ENCODE measurements around the gene PTPRG.

The PTPRG gene

DNA sequence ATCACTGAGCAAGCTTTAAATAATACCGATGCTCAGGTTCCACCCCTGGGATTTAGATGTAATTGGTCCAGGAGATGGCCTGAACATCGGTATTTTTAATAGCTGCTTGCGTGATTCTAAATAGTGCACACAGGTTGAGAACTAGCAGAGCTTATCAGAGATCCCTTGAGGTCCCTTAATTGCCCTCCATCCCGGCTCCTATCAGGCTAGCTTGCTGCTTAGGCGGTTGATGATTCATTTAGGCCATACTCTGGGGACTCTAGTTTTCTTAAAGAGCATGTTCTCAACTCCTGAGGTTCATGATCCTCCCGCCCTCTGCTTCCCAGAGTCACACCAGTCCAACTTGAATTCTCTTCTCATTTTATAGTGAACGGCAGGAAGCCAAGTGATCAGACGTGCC lies 531.7 kb downstream of the PTPRG start:
- Histone ChIP-seq H3K36me3 (ENCODE audit: control insufficient read depth, low read length) (no peaks in the 10 kb centered on the region), H3K27ac (ENCODE audit: low read depth, low read length) (no peak overlapping the region), H3K4me3 (ENCODE audit: low read length) (no peak overlapping the region), H4K20me1 (ENCODE audit: control insufficient read depth, insufficient read depth, low read depth, low read length) (no peaks in the 10 kb centered on the region), H3K9me2 (replicated peaks; ENCODE audit: control insufficient read depth, low read length) (no peaks in the 10 kb centered on the region), H3K9me3 (ENCODE audit: control insufficient read depth, insufficient read depth, low read length) (no peaks in the 10 kb centered on the region), H3K4me1 (ENCODE audit: control insufficient read depth, low read length) (no peaks in the 10 kb centered on the region), H3F3A (ENCODE audit: control insufficient read depth, insufficient read depth) (no peaks in the 10 kb centered on the region), H3K79me2 (ENCODE audit: control insufficient read depth, low read length) (no peaks in the 10 kb centered on the region), H3K4me2 (ENCODE audit: low read length) (no peak overlapping the region), H3K27me3 (ENCODE audit: control insufficient read depth, low read length) (no peaks in the 10 kb centered on the region)
- TF ChIP-seq CTCF (IDR thresholded peaks at IDR 0.05; ENCODE audit: low read depth, low read length, poor library complexity, severe bottlenecking) (no peak), EZH2phosphoT487 (IDR thresholded peaks at IDR 0.05; ENCODE audit: borderline replicate concordance, low read length) (no peak)

- H3K9me2 ChIP-seq (replicated peaks; ENCODE audit: control insufficient read depth, low read length), result no peaks in the 10 kb centered on the region
- no peaks in the 10 kb centered on the region for H4K20me1 ChIP-seq (ENCODE audit: control insufficient read depth, insufficient read depth, low read depth, low read length)
- no peaks in the 10 kb centered on the region for H3K9me3 ChIP-seq (ENCODE audit: control insufficient read depth, insufficient read depth, low read length)
- no peaks in the 10 kb centered on the region for H3F3A ChIP-seq (ENCODE audit: control insufficient read depth, insufficient read depth)
- no peaks in the 10 kb centered on the region for H3K79me2 ChIP-seq (ENCODE audit: control insufficient read depth, low read length)
- no peak overlapping the region for H3K4me3 ChIP-seq (ENCODE audit: low read length)
- H3K27me3 ChIP-seq (ENCODE audit: control insufficient read depth, low read length), result no peaks in the 10 kb centered on the region
- no peaks in the 10 kb centered on the region for H3K4me1 ChIP-seq (ENCODE audit: control insufficient read depth, low read length)
- TF ChIP-seq CTCF (IDR thresholded peaks at IDR 0.05; ENCODE audit: low read depth, low read length, poor library complexity, severe bottlenecking), result no peak
- no peak for TF ChIP-seq EZH2phosphoT487 (IDR thresholded peaks at IDR 0.05; ENCODE audit: borderline replicate concordance, low read length)
- no peaks in the 10 kb centered on the region for H3K36me3 ChIP-seq (ENCODE audit: control insufficient read depth, low read length)
- H3K27ac ChIP-seq (ENCODE audit: low read depth, low read length), result no peak overlapping the region
- H3K4me2 ChIP-seq (ENCODE audit: low read length), result no peak overlapping the region
Observed at GRCh38 chr3:62094461-62094860, 533.1 kb downstream of the PTPRG start.

- no peaks in the 10 kb centered on the region for H3K36me3 ChIP-seq (ENCODE audit: control insufficient read depth, low read length)
- no peaks in the 10 kb centered on the region for H3K79me2 ChIP-seq (ENCODE audit: control insufficient read depth, low read length)
- H3K4me1 ChIP-seq (ENCODE audit: control insufficient read depth, low read length), result no peaks in the 10 kb centered on the region
- H3K9me2 ChIP-seq (replicated peaks; ENCODE audit: control insufficient read depth, low read length), result no peaks in the 10 kb centered on the region
- H3K27ac ChIP-seq (ENCODE audit: low read depth, low read length), result no peak overlapping the region
- TF ChIP-seq EZH2phosphoT487 (IDR thresholded peaks at IDR 0.05; ENCODE audit: borderline replicate concordance, low read length), result no peak
- no peak for TF ChIP-seq CTCF (IDR thresholded peaks at IDR 0.05; ENCODE audit: low read depth, low read length, poor library complexity, severe bottlenecking)
- no peaks in the 10 kb centered on the region for H3K27me3 ChIP-seq (ENCODE audit: control insufficient read depth, low read length)
- H4K20me1 ChIP-seq (ENCODE audit: control insufficient read depth, insufficient read depth, low read depth, low read length), result no peaks in the 10 kb centered on the region
- H3K9me3 ChIP-seq (ENCODE audit: control insufficient read depth, insufficient read depth, low read length), result no peaks in the 10 kb centered on the region
- no peak overlapping the region for H3K4me3 ChIP-seq (ENCODE audit: low read length)
- no peak overlapping the region for H3K4me2 ChIP-seq (ENCODE audit: low read length)
- H3F3A ChIP-seq (ENCODE audit: control insufficient read depth, insufficient read depth), result no peaks in the 10 kb centered on the region
Observed at GRCh38 chr3:62095080-62095479, 533.7 kb downstream of the PTPRG start.

GRCh38 chr3:62095756-62096155 lies 534.4 kb downstream of the PTPRG start:
- H3F3A ChIP-seq (ENCODE audit: control insufficient read depth, insufficient read depth), result no peaks in the 10 kb centered on the region
- no peak for TF ChIP-seq EZH2phosphoT487 (IDR thresholded peaks at IDR 0.05; ENCODE audit: borderline replicate concordance, low read length)
- no peak for TF ChIP-seq CTCF (IDR thresholded peaks at IDR 0.05; ENCODE audit: low read depth, low read length, poor library complexity, severe bottlenecking)
- no peak overlapping the region for H3K27ac ChIP-seq (ENCODE audit: low read depth, low read length)
- no peak overlapping the region for H3K4me2 ChIP-seq (ENCODE audit: low read length)
- no peaks in the 10 kb centered on the region for H4K20me1 ChIP-seq (ENCODE audit: control insufficient read depth, insufficient read depth, low read depth, low read length)
- no peaks in the 10 kb centered on the region for H3K27me3 ChIP-seq (ENCODE audit: control insufficient read depth, low read length)
- H3K36me3 ChIP-seq (ENCODE audit: control insufficient read depth, low read length), result no peaks in the 10 kb centered on the region
- H3K4me1 ChIP-seq (ENCODE audit: control insufficient read depth, low read length), result no peaks in the 10 kb centered on the region
- H3K79me2 ChIP-seq (ENCODE audit: control insufficient read depth, low read length), result no peaks in the 10 kb centered on the region
- no peaks in the 10 kb centered on the region for H3K9me2 ChIP-seq (replicated peaks; ENCODE audit: control insufficient read depth, low read length)
- no peak overlapping the region for H3K4me3 ChIP-seq (ENCODE audit: low read length)
- H3K9me3 ChIP-seq (ENCODE audit: control insufficient read depth, insufficient read depth, low read length), result no peaks in the 10 kb centered on the region

All from DOHH2 (cell line).